Smooth muscle cell (in vitro differentiated cells): ENCODE measurements around the gene ARHGEF33. TPM values are rescaled to one million over a fixed set of nuclear protein-coding genes. Genes with fewer than 3 reads are reported as not detected.

Source experiments
- DNase-seq: peaks from one replicate; lab custom pipeline; 2025; ENCODE audit not compliant: unreplicated experiment; lab: John Stamatoyannopoulos, UW
- H2AFZ ChIP-seq: fragments of 200-600 bp; sonication (generic); 2 replicates; pipeline ENCODE4 v1.6.0; 2016; ENCODE audit warnings: antibody characterized with exemption, low read depth, mild to moderate bottlenecking
- H3F3A ChIP-seq: fragments of 200-600 bp; sonication (generic); 2 replicates; pipeline ENCODE4 v1.6.0; 2017; ENCODE audit warnings: antibody characterized with exemption, low read depth
- H3K27ac ChIP-seq: fragments of 200-600 bp; sonication (generic); 2 replicates; pipeline ENCODE4 v1.5.1; 2016; ENCODE audit warnings: low read depth, mild to moderate bottlenecking
- H3K27me3 ChIP-seq: fragments of 200-600 bp; sonication (generic); 2 replicates; pipeline ENCODE4 v1.6.1; 2016; ENCODE audit warnings: low read depth, mild to moderate bottlenecking
- H3K36me3 ChIP-seq: fragments of 200-600 bp; sonication (generic); 2 replicates; pipeline ENCODE4 v1.5.1; 2016; ENCODE audit warnings: low read depth
- H3K4me1 ChIP-seq: fragments of 200-600 bp; sonication (generic); 2 replicates; pipeline ENCODE4 v1.5.1; 2016; ENCODE audit warnings: low read depth
- H3K4me2 ChIP-seq: fragments of 200-600 bp; sonication (generic); 2 replicates; pipeline ENCODE4 v1.6.0; 2016; ENCODE audit warnings: mild to moderate bottlenecking
- H3K4me3 ChIP-seq: fragments of 200-600 bp; sonication (generic); 2 replicates; pipeline ENCODE4 v1.5.1; 2016; ENCODE audit warnings: mild to moderate bottlenecking
- H3K79me2 ChIP-seq: fragments of 200-600 bp; sonication (generic); 2 replicates; pipeline ENCODE4 v1.6.0; 2016; ENCODE audit warnings: low read depth, mild to moderate bottlenecking
- H3K9ac ChIP-seq: fragments of 200-600 bp; sonication (generic); 2 replicates; pipeline ENCODE4 v1.6.0; 2016; ENCODE audit warnings: low read depth
- H3K9me3 ChIP-seq: fragments of 200-600 bp; sonication (generic); replicated peaks from 2 replicates; pipeline ENCODE4 v1.5.1; 2016; ENCODE audit warnings: low read depth
- H4K20me1 ChIP-seq: fragments of 200-600 bp; sonication (generic); 2 replicates; pipeline ENCODE4 v1.6.0; 2016; ENCODE audit warnings: low read depth
- CTCF ChIP-seq: fragments of 200-600 bp; sonication (generic); IDR thresholded peaks from 2 replicates; pipeline ENCODE4 v1.5.1; 2017; ENCODE audit warnings: borderline replicate concordance, mild to moderate bottlenecking, antibody characterized with exemption; ENCODE audit not compliant: insufficient read depth, poor library complexity, severe bottlenecking
- WGBS: methylation state at CpG from one replicate; pipeline ENCODE4 v1.1.7; 2016; ENCODE audit warnings: low lambda C conversion rate; 5-methylcytosine and 5-hydroxymethylcytosine counted together
- polyA plus RNA-seq: library from polyadenylated mRNA; unstranded; fragments of >200 nt; fragmentation: Nextera tagmentation; extraction: Ambion mirVana; gene quantifications from 2 replicates; pipeline ENCODE4 v1.2.1, GENCODE V29; 2016
- total RNA-seq: library from RNA; depleted of rRNA; stranded (reverse); fragments of >200 nt; gene quantifications from 2 replicates; pipeline ENCODE4 v1.2.3, GENCODE V29; 2014

The ARHGEF33 gene
- total and polyA plus RNA-seq, 2 experiments from 2014 or later = 0.40 to 1.4 TPM

DNA sequence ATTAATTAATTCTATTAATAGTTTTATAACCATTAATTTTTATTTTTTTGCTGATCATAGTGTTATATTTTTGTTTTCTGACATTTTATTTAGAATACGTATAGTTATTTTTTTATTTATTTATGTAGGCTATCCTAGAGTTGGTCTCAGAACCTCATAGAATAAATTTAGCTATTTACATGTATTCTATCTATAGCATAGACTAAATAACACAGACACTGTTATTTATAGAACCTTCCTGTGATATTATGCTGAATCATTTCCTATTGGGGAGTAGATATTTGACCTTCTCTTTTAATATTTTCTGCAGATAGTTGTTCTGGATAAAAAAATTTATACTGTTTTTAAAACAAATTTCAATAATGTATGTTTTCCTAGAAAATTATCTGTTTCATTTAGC lies 20.2 kb downstream of the ARHGEF33 start:
- H3K27me3 ChIP-seq = no peaks in the 10 kb centered on the region
- 97% methylated on average over 1 of the region's 1 CpG for WGBS
- no peaks in the 10 kb centered on the region for H4K20me1 ChIP-seq
- no peaks in the 10 kb centered on the region for H3K36me3 ChIP-seq
- no peaks in the 10 kb centered on the region for H3F3A ChIP-seq
- H3K27ac ChIP-seq = no peak overlapping the region
- no peaks in the 10 kb centered on the region for H3K4me1 ChIP-seq
- TF ChIP-seq CTCF = no peak
- H3K9me3 ChIP-seq = no peaks in the 10 kb centered on the region
- H3K4me2 ChIP-seq = no peak overlapping the region
- H3K79me2 ChIP-seq = no peaks in the 10 kb centered on the region
- DNase-seq = no peak
- H3K4me3 ChIP-seq = no peak overlapping the region
- H3K9ac ChIP-seq = no peak overlapping the region
- no peak overlapping the region for H2AFZ ChIP-seq

DNA sequence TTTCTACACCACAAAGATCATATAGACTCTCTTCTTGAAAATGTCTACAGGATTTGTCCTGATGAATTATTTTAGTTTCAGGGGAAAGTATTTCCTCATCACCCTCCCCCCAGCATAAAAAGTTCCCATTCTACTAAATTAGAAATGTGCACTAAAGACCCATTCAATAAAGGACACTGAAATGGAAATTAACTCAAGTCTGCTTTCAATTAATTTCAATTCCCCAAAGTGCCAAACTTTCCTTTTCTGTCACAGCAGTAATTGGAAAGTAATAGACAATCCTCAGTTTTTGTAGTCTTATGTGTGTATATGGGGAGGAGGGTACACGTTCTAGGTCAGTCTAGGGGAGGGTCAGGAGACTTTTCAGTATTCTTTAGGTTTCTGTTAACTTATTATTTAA lies 21.5 kb downstream of the ARHGEF33 start:
- Histone ChIP-seq H3K27me3 (no peaks in the 10 kb centered on the region), H3K4me3 (no peak overlapping the region), H3K4me1 (no peaks in the 10 kb centered on the region), H3K9ac (no peak overlapping the region), H3K79me2 (no peaks in the 10 kb centered on the region), H3F3A (no peaks in the 10 kb centered on the region), H3K27ac (no peak overlapping the region), H4K20me1 (no peaks in the 10 kb centered on the region), H2AFZ (no peak overlapping the region), H3K9me3 (no peaks in the 10 kb centered on the region), H3K4me2 (no peak overlapping the region), H3K36me3 (no peaks in the 10 kb centered on the region)
- TF ChIP-seq CTCF = no peak
- WGBS = 88% methylated on average over 1 of the region's 1 CpG
- no peak for DNase-seq

DNA sequence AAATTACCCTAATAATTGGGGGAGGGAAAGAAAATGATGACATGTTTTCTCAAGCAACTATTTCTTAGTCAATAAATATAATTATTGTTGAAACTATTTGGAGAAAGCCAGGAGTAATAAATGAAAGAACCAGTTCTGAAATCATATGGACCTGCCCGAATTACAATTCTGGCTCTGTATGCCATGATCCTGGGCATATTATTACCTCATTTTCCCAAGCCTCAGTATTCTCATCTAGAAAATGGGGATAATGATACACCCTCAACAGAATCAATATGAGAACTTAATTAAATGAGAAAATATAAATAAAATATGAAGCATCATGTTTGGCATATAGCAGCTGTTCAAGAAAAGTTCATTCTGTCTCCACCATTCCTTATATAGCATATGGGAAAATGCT lies 22.9 kb downstream of the ARHGEF33 start:
- Histone ChIP-seq H3K9me3 (no peaks in the 10 kb centered on the region), H3K27me3 (no peaks in the 10 kb centered on the region), H3K4me2 (no peak overlapping the region), H3K27ac (no peak overlapping the region), H3K9ac (no peak overlapping the region), H3K4me1 (no peaks in the 10 kb centered on the region), H3F3A (no peaks in the 10 kb centered on the region), H3K36me3 (no peaks in the 10 kb centered on the region), H4K20me1 (no peaks in the 10 kb centered on the region), H3K4me3 (no peak overlapping the region), H2AFZ (no peak overlapping the region), H3K79me2 (no peaks in the 10 kb centered on the region)
- TF ChIP-seq CTCF = no peak
- no peak for DNase-seq
- WGBS = 0% methylated on average over 1 of the region's 1 CpG

- H3K36me3 ChIP-seq = no peaks in the 10 kb centered on the region
- no peaks in the 10 kb centered on the region for H3K79me2 ChIP-seq
- no peaks in the 10 kb centered on the region for H3K27me3 ChIP-seq
- H3K4me2 ChIP-seq = no peak overlapping the region
- no peaks in the 10 kb centered on the region for H4K20me1 ChIP-seq
- DNase-seq = no peak
- H3K4me1 ChIP-seq = no peaks in the 10 kb centered on the region
- H3K27ac ChIP-seq = no peak overlapping the region
- no peaks in the 10 kb centered on the region for H3K9me3 ChIP-seq
- no peak for TF ChIP-seq CTCF
- H2AFZ ChIP-seq = no peak overlapping the region
- H3F3A ChIP-seq = no peaks in the 10 kb centered on the region
- whole genome bisulfite sequencing = 81% methylated on average over 4 of the region's 4 CpGs
- no peak overlapping the region for H3K4me3 ChIP-seq
- H3K9ac ChIP-seq = no peak overlapping the region
Measured at GRCh38 chr2:38922389-38922788, 32.7 kb downstream of the ARHGEF33 start.
